Activated CD4-positive, alpha-beta T cell treated with anti-CD3 and anti-CD28 coated beads, Interleukin-2, Interleukin-4, amounts not matched to agents 100 ng/mL and 50 ng/mL, durations not matched to agents 16 hours and 8 hours (primary cell): ENCODE results near the gene IKBKE.
A peak's percentile ranks its signal among the peaks of the same experiment; 100 is the strongest.

Experiments used
- DNase-seq: peaks from one replicate; pipeline ENCODE4 v3.0.0-alpha.2; 2020; ENCODE audit warnings: low spot score

IKBKE gene

DNA sequence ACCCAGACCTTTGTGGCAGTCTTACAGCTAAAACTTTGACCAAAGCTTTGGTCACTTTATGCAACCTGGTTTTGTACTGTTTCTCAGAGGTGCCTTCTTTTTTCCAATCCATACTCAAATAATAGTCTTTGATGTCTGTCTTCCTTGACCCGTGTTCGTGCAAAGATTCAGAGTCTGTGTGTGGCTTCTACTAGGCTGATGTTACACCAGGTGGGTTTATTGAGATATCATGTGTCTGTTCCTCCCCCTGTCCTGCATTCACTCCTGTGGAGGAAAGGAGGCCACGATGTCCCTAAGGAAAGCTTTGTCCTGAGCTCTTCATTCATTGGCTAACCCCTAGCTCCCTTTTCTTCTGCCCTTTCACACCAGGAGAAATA is 15.0 kb upstream of the IKBKE start:
- no peak for DNase-seq

DNA sequence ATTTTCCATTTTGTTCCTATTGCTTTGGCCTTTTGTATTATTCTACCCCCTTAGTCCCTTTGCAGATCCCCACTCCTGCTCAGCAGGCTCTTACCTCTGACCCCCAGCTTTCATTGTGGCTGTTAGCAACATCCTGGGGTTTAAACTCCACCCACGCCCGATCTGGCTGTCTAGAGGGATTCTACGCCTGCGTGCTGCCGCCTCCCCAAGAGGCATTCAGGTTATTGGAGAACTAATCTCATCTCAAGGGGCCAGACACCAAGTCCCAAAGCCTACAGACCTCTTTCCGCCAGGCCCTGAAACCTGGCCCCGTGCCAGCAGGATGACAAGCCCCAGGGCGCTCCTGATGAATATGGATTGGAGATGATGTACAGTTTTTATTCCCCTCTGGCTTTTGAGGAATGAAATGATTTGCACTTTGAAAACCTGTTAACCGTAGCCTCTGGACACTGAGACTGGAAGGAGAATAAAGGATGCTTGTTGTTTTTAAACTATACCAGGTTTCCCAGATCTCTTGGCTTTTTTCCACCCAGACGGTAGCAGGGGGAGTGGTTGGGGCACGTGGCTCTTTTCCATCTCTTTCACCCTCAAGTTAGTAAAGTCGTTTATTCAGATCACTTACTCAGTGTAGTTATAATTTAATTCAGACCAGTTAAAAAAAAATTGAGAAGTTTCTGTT is 14.5 kb upstream of the IKBKE start:
- DNase-seq = no peak

DNA sequence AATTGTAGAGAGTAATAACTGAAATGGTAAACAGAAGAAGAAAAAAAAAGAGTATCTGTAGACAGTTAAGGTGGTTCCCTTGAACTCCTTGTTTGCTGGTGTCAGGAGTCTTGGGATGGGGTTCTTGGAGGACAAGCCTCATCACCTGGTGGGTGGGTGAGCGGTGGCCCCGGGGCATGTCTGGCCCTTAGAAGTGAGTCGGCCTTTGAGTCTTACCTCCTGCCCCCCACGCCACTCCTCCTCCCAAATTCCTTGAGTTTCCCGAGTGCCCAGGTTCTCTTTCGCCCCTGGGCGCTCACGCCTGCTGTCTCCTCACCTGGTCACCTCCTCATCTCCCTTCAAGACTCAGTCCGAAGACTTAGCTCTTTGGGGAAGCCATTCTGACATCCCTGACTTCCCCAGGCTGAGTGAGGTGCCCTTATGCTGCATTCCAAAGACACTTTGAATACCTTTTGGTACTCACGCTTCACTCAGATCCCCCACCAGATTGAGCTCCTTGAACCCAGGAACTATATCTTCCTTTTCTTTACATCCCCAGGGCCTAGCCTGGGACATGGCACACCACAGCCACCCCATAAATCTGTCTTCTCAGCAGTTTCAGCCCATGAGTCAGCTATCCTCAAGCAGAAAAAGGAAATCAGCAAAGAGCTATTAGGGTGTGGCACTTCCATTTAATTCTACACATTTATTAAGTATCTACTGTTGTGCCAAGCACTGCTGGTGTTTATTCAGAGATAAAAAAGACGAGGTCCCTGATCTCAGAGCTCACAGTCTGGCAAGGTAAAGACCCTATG is 13.5 kb upstream of the IKBKE start:
- no peak for DNase-seq

DNA sequence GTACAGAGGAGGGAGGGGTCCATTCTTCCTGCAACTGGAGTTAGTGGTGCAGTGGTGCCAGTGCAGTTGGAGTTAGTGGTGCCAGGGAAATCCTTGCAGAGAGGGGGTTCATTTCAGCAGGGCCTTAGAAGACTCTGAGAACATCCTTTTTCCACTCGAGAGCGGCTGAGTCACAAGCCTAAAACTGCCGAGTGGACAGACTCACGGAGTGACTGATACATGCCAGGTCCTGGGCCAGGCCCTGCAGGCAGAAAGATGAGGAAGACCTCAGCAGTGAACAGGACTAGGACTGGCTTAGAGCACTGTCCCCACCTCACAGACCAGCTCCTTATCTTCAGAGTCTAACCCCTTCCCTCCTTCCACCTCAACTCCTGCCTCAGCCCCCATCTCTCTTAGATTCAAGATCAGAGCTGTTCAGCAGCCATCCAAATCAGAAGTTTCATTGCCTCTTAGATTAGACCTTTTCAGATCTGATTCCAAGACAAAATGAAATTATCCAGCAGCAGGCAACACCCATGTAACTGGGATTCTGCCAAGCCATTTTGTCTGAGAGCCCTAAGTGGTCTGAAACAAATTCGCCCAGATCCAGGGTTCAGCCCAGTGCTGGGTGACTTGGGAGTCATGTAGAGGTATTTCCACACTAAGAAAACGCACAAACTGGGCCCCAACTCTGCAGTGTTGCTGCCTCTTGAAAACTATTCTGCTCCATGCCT is 12.7 kb upstream of the IKBKE start:
- DNase-seq = no peak

DNA sequence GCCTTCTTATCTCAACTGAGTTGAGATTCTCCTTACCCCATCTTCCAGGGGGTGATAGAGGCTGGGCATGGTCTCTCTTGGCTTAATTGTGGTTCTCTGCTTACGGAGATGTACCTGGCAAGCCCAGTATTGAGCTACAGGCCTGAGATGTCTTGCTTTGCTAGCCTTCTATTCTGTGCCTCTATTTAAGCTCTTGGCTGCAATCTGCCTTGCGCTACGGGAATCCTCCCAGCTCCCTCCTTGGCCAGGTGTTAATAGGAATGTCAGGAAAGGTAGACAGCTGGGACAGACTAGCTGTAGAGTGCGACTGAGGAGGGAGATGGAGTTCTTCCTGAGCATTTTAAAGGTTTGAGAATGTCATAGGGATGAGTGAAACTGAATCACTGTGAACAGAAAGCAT is 10.6 kb upstream of the IKBKE start:
- DNase-seq = no peak

DNA sequence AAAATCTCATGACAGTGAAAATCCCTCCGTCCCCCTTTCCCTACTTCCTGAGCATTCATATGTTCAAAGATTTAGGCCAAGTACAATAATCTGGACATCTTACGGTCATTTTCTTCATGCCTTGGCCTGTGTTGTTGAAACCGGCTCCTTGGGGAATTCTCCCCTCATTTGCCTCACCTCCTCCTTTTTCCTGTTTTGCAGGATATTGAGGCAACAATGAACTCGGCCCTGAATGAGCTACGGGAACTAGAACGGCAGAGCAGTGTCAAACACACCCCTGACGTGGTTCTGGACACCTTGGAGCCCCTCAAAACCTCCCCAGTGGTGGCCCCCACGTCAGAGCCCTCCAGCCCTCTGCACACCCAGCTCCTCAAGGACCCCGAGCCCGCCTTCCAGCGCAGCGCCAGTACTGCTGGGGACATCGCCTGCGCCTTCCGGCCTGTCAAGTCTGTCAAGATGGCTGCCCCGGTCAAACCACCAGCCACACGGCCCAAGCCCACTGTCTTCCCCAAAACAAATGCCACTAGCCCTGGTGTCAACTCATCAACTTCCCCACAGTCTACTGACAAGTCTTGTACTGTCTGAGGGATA is 9.3 kb upstream of the IKBKE start:
- DNase-seq = no peak

DNA sequence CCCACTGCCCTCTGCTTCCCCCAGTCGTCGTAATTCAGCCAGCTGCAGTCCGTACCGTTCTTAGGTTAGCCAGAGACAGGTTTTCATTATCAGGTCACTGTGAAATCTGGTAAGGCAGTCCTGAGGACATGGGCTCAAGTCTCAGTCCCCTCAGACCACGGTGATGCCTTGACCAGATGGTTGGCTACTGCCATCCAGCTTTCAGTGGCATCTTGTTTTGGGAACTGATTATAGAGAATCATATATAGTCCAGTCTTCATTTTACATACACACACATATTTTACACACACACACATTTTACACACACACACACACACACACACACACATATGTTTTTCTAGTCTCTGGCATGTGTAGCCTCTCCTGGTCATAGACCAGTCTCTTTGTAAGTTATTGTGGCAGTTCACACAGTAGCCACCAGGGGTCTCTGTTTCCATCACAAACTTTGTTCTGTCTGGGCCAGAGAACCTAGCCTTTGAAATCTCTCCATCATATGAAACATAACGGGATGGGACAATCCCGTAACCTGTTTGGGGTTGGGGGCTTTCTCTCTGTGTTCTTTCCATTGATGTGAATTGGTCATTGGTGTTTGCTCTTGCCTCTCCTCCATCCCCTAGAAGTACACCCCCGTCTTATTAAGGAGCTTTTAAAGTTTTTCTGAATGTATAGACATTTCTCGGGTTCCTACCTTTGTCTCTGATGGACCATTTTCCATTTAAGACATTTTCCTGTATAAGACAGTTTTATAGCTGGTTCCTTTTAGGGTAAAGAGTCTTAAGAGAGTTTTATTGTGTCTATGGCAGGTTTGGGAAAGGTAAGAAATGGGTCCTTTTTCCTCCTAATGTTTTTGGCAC is 8.4 kb upstream of the IKBKE start:
- DNase-seq = peak; percentile 82

DNA sequence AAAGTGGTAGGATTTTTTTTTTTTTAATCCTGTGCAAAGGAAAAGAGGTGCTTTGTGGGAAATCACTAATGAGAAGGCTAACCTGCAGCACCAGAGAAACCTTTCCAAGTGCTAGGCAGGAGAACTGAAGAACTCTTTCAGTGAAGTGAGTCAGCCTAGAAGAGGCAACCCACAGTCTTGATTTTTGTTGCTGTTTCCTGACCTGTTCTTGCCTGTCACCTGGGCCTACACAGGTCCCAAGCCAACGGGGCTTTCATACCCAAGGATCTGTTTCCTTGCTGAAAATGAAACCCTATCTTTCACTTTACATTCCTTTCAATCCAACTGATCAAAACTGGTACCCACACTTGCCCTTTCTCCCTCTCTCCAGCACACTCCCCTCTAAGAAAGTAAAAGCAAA is 7.1 kb upstream of the IKBKE start:
- peak; percentile 41 for DNase-seq

DNA sequence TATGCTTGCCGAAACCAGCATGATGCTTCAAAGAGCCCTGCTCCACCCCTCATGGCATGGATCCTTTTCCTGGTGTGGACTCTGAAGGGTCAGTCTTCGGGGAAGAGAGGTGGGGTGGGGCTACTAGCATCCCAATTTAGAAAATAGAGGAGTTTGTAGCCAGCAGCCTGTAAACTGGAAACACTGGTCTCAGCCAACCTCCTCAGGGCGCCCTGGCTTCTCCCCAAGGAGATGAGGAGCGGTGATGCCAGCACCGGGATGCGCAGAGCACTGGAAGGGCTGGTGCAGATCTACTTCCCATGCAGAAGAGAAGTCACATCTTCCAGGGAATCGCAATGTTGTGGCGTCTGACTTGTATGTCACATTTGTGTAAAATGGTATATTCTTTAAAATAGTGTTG is 6.4 kb upstream of the IKBKE start:
- DNase-seq = no peak

DNA sequence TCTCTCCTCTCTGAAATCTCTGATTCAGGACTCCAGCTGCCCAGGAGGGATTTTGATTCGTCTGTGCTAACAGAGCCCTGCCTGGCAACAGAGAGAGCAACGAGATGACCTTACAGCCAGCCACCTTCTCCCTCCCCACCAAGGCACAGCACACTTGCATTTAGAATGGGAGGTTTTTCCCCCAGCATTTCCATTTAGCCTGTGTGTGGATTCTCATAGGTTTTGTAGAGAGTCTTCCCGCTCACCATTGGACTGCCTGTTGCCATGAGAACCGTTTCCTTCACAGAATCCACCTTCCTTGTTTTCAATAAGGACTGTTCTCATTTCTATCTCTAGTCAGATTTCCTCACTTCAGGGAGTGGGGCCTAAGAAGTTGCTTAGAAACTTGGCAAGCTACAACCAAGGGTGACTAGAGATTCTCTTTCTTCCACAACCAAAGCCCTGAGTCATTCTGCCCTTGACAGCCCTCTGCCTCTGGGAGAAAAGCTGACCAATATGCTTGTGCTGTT is 5.8 kb upstream of the IKBKE start:
- DNase-seq = peak; percentile 27

DNA sequence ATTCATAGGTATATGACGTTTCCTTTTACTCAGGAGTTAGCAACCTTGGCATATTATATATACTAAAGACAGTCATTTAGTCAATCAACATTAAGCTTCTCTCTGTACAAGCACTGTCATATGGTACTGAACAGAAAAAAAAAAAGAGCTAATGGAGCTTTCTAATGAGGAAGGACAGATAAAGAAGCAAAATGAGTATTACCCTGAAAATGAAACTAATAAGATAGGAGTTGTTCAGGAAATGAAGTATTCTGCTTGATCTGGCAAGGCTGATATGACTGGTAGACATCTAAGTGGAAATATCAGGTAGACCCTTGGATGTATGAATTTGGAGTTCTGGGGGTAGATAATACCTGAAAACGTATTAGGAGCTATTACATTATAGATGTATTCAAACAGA is 4.3 kb upstream of the IKBKE start:
- peak; percentile 49 for DNase-seq

DNA sequence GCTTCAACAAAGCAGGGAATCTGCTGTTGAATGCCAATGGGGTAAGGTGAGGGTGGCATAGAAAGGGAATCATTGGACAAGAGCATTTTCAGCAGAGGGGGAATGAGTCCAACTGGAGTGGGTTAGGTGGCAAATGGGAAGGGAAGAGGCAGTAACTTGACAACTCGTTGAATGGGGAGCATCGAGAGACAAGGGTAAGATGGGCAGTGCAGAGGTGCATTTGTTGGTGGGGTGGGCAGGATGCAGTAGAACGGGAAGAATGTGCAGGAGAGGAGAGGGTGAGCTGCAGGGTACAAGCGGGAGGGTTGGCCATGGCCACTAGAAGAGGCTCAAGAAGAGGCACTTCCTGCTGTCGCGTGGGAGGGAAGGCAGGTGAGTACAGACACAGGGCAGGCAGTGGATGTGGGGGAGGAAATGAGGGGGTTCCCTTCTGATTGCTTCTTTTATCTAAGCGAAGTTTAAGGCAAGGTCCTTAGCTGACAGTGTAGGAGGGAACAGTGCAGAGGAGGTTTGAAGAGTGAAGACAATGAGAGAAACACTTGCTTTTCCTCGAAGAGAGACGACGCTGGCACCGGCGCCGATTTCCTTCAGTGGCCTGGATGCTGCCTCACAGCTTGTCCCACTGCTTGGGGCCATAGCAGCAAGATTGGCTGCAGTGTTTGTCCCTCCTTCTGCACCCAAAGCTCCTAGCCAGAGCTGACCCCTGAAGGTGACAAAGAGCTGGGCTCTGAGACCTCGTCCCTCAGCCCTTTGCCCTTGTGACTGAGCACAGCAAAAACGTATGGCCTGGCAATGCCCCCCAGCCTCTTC is 3.2 kb upstream of the IKBKE start:
- DNase-seq = no peak

DNA sequence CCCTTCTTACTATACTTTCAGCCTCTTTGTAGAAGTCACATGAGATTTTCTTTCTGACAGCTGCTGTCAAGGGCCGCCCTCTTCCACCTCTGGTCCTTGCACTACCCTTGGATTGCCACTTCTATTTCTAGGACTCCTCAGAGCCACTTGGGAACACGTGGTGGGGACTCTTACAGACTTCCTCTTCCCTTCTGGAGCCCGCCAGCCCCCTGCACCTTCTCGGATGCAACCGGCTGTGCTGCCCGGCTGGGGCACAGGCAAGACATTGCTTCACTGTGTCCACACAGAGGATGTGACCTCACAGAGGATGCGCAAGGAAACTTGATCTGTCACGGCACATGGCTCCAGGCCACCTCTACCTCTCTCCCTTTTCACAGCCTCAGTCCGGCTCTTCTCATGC is 2.4 kb upstream of the IKBKE start:
- no peak for DNase-seq

DNA sequence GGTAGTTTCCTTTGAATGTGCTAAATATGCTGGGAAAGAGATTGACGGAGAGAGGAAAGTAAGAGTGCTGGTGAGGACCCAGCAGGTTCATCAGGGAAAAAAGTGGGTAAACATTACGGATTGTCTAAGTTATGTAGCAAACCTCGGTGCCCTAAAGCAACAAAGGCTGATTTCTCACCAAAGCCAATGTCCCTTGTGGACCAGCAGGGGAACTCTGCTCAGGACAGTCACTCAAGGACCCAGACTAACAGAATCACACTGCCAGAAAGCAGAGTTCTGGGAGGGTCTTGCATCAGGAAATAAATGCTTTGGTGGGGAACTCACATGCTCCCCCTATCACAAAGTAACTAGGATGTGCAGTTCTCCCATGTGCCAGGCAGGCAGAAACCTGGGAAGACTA is 1.7 kb upstream of the IKBKE start:
- DNase-seq = no peak

DNA sequence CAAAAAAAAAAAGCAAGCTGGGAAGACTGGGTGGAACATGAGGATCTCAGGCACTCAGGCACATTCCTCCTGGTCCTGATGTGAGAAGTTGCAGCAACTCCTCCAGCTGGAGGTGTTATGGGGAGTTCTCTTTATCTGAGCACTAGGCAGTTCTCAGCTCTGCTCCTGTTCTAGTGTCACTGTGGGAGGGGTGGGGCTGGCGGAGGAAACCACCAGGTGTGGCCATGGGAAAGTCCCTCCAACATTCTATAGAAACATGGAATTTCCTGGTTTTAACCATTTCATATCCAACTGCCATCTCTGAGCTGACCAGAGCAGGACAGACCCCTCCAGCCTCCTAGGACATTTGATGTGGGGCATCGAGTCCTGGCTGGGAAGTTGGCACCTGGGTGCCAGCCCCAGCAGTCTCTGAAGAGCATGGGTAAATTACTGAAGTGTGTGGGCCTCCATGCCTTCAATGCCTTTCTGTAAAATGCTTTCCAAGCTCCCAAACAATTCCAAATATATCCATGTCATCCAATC is 804 bp upstream of the IKBKE start:
- peak; percentile 47 for DNase-seq

DNA sequence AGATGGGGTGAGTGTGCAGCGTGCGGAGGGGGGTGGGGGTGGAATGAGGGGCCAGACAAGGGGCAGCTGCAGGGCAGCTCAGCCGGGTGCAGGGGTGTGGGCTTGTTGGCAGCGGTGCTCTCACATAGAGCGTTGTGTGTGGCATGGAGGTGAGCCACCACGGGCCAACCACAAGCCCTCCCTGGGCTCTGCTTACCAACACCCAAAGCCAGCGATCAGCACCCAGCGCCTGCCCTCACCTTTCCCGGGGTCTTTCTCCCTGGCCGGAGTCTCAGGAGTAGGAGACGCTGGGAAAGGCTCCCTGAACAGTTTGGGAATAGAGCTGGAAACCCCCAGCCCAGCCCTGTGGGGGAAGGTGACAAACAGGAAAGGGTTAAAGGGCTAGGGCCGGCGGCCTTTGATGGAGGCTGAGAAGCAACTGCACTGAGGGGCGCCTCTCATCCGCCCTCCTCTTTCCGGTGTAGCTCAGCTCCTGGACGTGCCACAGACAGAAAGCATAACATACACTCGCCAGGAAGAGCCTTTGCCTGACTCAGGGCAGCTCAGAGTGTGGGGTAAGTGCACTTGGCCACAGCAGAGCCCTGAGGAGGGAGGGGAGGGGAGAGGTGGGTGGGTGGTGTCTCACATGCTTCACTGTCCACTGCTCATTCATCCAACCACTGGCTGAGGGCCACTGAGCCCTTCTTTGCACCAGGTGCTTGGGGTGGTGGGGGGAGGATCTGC is 577 bp downstream of the IKBKE start:
- peak; percentile 74 for DNase-seq

DNA sequence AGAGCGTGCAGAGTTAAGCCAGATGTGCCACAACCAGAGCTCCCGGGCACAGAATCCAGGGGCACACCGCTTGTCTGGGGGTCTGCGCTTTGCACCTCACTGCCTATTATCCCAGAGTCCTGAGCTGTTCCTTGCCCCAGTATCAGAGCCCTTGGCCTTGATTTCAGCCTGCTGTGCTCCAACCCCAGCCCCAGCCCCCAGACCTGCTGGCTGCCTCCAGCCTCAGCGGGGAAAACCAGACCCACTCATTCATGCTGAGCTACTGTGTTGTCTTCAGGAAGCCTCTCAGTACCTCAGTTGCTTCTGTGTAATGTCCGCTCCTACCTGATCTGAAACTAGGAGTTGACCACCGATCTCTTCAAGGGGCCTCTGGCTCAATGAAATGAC is 1.1 kb downstream of the IKBKE start:
- peak; percentile 42 for DNase-seq

DNA sequence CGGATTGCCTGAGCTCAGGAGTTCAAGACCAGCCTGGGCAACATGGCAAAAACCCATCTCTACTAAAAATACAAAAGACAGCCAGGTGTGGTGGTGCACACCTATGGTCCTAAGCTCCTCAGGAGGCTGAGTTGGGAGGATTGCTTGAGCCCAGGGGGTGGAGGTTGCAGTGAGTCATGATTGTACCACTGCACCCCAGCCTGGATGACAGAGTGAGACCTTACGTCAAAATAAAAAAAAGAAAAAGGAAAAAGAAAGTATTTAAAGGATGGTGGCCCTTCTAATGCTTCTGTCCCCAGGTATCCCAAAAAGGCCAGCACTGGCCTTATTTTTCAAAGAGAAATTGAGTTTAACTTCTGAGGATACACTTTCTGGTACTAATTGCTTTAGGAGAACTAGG is 1.7 kb downstream of the IKBKE start:
- DNase-seq = no peak

DNA sequence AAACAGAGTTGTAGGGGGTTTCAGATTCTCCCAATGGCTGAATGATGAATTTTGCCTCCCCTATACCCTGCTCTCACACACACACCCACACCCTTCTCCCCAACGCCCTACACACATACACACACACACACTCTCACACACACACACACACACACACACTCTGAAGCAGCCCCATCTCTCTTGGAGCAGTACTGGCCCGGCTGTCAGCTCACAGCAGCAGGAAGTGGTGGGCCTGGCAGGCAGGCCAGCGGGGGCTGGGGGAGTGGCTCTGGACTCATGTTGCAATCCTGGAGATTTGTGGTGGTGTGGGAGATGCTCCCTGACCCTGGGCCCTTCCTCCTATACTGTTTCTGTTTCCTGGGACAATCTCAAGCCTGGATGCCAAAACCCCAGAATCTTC is 2.2 kb downstream of the IKBKE start:
- DNase-seq = peak; percentile 51

DNA sequence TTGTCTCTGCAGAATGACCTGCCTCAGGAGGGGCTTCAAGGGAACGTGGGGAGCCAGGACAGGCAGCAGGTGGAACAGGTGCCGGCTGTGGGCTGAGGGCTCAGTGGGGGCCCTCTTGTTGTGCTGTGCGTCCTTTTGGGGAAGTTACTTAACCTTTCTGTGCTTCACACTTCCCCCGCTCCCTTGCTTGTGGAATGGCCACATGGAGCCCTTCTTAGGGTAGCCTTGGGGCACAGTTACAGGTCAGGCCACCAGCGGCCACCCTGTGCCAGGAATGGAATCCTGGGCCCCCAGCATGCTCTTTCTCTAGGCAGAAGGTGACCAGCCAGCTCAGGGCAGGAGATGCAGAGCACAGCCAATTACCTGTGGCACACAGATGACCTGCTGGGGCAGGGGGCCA is 2.6 kb downstream of the IKBKE start:
- no peak for DNase-seq
